ENCODE results near the gene CNDP1.

DNA sequence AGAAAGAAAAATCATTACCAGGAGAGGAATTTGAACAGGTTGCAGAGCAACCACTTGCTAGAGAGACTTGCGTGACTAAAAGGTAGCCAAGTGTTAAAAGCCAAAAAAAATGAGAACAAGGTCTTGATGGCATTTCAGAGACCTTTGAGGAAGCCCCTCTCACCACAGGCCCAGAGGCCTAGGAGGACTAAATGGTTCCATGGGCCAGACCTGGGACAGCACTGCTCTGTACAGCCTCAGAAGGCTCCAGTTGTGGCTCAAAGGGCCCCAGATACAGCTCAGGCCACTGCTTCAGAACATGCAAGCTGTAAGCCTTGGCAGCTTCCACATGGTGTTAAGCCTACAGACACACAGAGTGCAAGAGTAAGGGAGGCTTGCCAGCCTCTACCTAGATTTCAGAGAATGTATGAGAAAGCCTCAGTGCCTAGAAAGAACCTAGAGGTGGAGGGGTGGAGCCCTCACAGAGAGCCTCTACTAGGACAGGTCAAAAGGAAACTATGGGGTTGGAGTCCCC, 15.3 kb downstream of the CNDP1 start:
- TF ChIP-seq, protein P1, sequence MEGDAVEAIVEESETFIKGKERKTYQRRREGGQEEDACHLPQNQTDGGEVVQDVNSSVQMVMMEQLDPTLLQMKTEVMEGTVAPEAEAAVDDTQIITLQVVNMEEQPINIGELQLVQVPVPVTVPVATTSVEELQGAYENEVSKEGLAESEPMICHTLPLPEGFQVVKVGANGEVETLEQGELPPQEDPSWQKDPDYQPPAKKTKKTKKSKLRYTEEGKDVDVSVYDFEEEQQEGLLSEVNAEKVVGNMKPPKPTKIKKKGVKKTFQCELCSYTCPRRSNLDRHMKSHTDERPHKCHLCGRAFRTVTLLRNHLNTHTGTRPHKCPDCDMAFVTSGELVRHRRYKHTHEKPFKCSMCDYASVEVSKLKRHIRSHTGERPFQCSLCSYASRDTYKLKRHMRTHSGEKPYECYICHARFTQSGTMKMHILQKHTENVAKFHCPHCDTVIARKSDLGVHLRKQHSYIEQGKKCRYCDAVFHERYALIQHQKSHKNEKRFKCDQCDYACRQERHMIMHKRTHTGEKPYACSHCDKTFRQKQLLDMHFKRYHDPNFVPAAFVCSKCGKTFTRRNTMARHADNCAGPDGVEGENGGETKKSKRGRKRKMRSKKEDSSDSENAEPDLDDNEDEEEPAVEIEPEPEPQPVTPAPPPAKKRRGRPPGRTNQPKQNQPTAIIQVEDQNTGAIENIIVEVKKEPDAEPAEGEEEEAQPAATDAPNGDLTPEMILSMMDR (IDR thresholded peaks at IDR 0.05), result no peak
- TF ChIP-seq POLR2A (IDR thresholded peaks at IDR 0.05), result no peak
